Fibroblast of the aortic adventitia (primary cell): ENCODE data around the gene GLS. TPM values are rescaled to one million over a fixed set of nuclear protein-coding genes. Genes with fewer than 3 reads are reported as not detected.

Experiments
- DNase-seq: peaks from one replicate; pipeline ENCODE4 v3.0.0-alpha.2; 2010; ENCODE audit warnings: low read depth
- H3K4me3 ChIP-seq: 2 replicates; pipeline ENCODE4 v1.5.1; 2011; ENCODE audit warnings: low read depth, mild to moderate bottlenecking, control low read depth, low read length, moderate library complexity
- CTCF ChIP-seq: IDR thresholded peaks from 2 replicates; pipeline ENCODE4 v1.5.1; 2011; ENCODE audit warnings: mild to moderate bottlenecking, low read length, control low read depth, inconsistent platforms; ENCODE audit not compliant: insufficient read depth
- total RNA-seq: library from RNA; depleted of rRNA; stranded (reverse); fragments of >200 nt; gene quantifications from 2 replicates; pipeline ENCODE4 v1.2.3, GENCODE V29; 2012; ENCODE audit warnings: low replicate concordance

Gene GLS
- total RNA-seq, 1 donor: 116 TPM

GRCh38 chr2:190970160-190970559 is 89.5 kb downstream of the GLS start:
- no peak for TF ChIP-seq CTCF
- no peak overlapping the region for H3K4me3 ChIP-seq
- no peak for DNase-seq

GRCh38 chr2:190970873-190971506 is 90.4 kb downstream of the GLS start:
- no peak for TF ChIP-seq CTCF
- DNase-seq: no peak
- no peak overlapping the region for H3K4me3 ChIP-seq

- DNase-seq: no peak
- H3K4me3 ChIP-seq: no peak overlapping the region
- no peak for TF ChIP-seq CTCF
Measured at GRCh38 chr2:190972213-190972612, 91.6 kb downstream of the GLS start.

- H3K4me3 ChIP-seq: no peak overlapping the region
- DNase-seq: peak; percentile 43
- no peak for TF ChIP-seq CTCF
Measured at GRCh38 chr2:190972846-190973245, 92.2 kb downstream of the GLS start.

GRCh38 chr2:190973262-190973661 is 92.6 kb downstream of the GLS start:
- H3K4me3 ChIP-seq: no peak overlapping the region
- no peak for DNase-seq
- no peak for TF ChIP-seq CTCF

- H3K4me3 ChIP-seq: no peak overlapping the region
- no peak for TF ChIP-seq CTCF
- no peak for DNase-seq
Measured at GRCh38 chr2:190973726-190974628, 93.4 kb downstream of the GLS start.
